ENCODE data around the gene RALBP1. TPM values are rescaled to one million over a fixed set of nuclear protein-coding genes. Genes with fewer than 3 reads are reported as not detected.

Gene RALBP1
- total RNA-seq: 10 to 100 TPM; 20.2 to 34.8 TPM
- 10 to 100 TPM; 15.6 to 21.7 TPM for polyA plus RNA-seq

DNA sequence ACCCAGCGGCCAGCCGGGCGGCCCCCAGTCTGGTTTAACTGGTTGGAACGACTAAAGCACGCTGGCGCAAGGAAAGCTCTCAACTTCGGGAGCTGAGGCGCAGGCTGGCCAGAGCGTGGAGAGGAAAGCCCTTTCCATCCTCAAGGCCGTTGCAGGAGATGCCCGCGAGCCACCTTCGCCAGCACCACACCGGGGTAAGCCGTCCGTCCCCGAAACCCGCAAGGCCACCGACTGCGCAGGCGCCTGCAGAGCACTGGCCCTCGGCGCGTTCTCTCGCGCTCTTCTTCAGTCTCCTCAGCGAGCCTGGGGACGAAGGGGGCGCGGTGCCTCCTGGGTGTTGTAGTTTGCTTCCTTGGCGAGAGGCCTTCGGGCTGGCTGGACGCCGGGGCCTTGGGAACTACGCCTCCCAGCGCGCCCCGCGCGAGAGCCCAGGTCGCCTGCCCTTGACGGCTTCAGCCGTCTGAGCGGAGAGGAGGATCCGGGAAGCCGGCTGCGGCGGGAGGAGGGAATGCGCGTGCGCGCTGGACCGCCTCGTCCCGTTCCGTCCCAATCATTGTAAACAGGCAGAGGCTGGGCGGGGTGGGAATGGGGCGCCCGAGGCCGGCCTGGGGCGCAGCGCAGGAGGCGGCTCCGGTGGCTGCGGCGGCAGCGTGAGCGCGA lies at the start of gene RALBP1:
RALBP1 (plus strand) TSS at position 531 of the 660 bp plus-strand sequence. CDS start 37,533 bp downstream, outside the sequence.
- Histone ChIP-seq H3K27me3 (ENCODE audit: control insufficient read depth in 4 of 4, insufficient read depth in 4 of 4, low read length in 3 of 4) (no peaks in the 10 kb centered on the region), H3K9ac (ENCODE audit: low read depth in 1 of 2, low read length in 2 of 2) (peak within 1 kb of the TSS; percentile 73 to 81), H3K4me3 (ENCODE audit: low read depth in 1 of 3, low read length in 3 of 3) (peak within 1 kb of the TSS; percentile 76 to 98 (median 93)), H3K27ac (ENCODE audit: low read depth in 1 of 2, low read length in 2 of 2) (peak within 1 kb of the TSS; percentile 82 to 93), H3K9me3 (ENCODE audit: control insufficient read depth in 4 of 4, low read length in 3 of 4) (no peaks in the 10 kb centered on the region), H3K4me1 (ENCODE audit: control insufficient read depth in 4 of 4, insufficient read depth in 4 of 4, low read length in 3 of 4) (peaks cover 3 to 16% (median 11%) of the 10 kb centered on the region in 4 donors), H3K36me3 (ENCODE audit: control insufficient read depth in 4 of 4, insufficient read depth in 3 of 4, low read depth in 1 of 4, low read length in 3 of 4) (no peaks in the 10 kb centered on the region)
- under 1% methylated on average over 69 of the region's 69 CpGs for WGBS
- TF ChIP-seq, protein P1, sequence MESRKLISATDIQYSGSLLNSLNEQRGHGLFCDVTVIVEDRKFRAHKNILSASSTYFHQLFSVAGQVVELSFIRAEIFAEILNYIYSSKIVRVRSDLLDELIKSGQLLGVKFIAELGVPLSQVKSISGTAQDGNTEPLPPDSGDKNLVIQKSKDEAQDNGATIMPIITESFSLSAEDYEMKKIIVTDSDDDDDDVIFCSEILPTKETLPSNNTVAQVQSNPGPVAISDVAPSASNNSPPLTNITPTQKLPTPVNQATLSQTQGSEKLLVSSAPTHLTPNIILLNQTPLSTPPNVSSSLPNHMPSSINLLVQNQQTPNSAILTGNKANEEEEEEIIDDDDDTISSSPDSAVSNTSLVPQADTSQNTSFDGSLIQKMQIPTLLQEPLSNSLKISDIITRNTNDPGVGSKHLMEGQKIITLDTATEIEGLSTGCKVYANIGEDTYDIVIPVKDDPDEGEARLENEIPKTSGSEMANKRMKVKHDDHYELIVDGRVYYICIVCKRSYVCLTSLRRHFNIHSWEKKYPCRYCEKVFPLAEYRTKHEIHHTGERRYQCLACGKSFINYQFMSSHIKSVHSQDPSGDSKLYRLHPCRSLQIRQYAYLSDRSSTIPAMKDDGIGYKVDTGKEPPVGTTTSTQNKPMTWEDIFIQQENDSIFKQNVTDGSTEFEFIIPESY (IDR thresholded peaks at IDR 0.05): peak; percentile 98
- TF ChIP-seq TAF1 (conservative IDR thresholded peaks at IDR 0.05): peak; percentile 54
- no peak for TF ChIP-seq NR2F2 (IDR thresholded peaks at IDR 0.05)
- peak; percentile 78 for TF ChIP-seq SP1 (IDR thresholded peaks at IDR 0.05)
- peak; percentile 85 for TF ChIP-seq YY1 (IDR thresholded peaks at IDR 0.05)
- peak; percentile 56 to 73 for TF ChIP-seq RXRA (IDR thresholded peaks at IDR 0.05)
- TF ChIP-seq, protein P2, sequence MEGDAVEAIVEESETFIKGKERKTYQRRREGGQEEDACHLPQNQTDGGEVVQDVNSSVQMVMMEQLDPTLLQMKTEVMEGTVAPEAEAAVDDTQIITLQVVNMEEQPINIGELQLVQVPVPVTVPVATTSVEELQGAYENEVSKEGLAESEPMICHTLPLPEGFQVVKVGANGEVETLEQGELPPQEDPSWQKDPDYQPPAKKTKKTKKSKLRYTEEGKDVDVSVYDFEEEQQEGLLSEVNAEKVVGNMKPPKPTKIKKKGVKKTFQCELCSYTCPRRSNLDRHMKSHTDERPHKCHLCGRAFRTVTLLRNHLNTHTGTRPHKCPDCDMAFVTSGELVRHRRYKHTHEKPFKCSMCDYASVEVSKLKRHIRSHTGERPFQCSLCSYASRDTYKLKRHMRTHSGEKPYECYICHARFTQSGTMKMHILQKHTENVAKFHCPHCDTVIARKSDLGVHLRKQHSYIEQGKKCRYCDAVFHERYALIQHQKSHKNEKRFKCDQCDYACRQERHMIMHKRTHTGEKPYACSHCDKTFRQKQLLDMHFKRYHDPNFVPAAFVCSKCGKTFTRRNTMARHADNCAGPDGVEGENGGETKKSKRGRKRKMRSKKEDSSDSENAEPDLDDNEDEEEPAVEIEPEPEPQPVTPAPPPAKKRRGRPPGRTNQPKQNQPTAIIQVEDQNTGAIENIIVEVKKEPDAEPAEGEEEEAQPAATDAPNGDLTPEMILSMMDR (IDR thresholded peaks at IDR 0.05; ENCODE audit: low read depth, low read length, missing input control): no peak
- peak in 1 of 2 donors; percentile 76 for TF ChIP-seq GABPA (IDR thresholded peaks at IDR 0.05 in 1 of 2, conservative IDR thresholded peaks at IDR 0.05 in 1 of 2)
- no peak for TF ChIP-seq HNF4G (IDR thresholded peaks at IDR 0.05)
- TF ChIP-seq JUND (IDR thresholded peaks at IDR 0.05): no peak
- TF ChIP-seq HNF4A (conservative IDR thresholded peaks at IDR 0.05): peak in 1 of 2 donors; percentile 13
- TF ChIP-seq, protein P3, sequence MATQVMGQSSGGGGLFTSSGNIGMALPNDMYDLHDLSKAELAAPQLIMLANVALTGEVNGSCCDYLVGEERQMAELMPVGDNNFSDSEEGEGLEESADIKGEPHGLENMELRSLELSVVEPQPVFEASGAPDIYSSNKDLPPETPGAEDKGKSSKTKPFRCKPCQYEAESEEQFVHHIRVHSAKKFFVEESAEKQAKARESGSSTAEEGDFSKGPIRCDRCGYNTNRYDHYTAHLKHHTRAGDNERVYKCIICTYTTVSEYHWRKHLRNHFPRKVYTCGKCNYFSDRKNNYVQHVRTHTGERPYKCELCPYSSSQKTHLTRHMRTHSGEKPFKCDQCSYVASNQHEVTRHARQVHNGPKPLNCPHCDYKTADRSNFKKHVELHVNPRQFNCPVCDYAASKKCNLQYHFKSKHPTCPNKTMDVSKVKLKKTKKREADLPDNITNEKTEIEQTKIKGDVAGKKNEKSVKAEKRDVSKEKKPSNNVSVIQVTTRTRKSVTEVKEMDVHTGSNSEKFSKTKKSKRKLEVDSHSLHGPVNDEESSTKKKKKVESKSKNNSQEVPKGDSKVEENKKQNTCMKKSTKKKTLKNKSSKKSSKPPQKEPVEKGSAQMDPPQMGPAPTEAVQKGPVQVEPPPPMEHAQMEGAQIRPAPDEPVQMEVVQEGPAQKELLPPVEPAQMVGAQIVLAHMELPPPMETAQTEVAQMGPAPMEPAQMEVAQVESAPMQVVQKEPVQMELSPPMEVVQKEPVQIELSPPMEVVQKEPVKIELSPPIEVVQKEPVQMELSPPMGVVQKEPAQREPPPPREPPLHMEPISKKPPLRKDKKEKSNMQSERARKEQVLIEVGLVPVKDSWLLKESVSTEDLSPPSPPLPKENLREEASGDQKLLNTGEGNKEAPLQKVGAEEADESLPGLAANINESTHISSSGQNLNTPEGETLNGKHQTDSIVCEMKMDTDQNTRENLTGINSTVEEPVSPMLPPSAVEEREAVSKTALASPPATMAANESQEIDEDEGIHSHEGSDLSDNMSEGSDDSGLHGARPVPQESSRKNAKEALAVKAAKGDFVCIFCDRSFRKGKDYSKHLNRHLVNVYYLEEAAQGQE (IDR thresholded peaks at IDR 0.05): peak; percentile 47
- peak in 1 of 2 donors; percentile 43 for TF ChIP-seq EGR1 (IDR thresholded peaks at IDR 0.05; ENCODE audit: low read depth in 2 of 2)
- TF ChIP-seq, protein P4, sequence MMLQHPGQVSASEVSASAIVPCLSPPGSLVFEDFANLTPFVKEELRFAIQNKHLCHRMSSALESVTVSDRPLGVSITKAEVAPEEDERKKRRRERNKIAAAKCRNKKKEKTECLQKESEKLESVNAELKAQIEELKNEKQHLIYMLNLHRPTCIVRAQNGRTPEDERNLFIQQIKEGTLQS (IDR thresholded peaks at IDR 0.05): no peak
- TF ChIP-seq RAD21 (IDR thresholded peaks at IDR 0.05): no peak
- TF ChIP-seq, protein P5, sequence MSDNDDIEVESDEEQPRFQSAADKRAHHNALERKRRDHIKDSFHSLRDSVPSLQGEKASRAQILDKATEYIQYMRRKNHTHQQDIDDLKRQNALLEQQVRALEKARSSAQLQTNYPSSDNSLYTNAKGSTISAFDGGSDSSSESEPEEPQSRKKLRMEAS (IDR thresholded peaks at IDR 0.05): peak; percentile 70
- peak; percentile 40 for TF ChIP-seq FOXA1 (IDR thresholded peaks at IDR 0.05)
- TF ChIP-seq FOXA2 (IDR thresholded peaks at IDR 0.05): peak; percentile 75
- DNase-seq (ENCODE audit: low spot score): peak; percentile 98
